Keratinocyte (primary cell): ENCODE data around the gene TSPYL1.

Experiments used
- CTCF ChIP-seq, 3 experiments: IDR thresholded peaks in 1 of 3; conservative IDR thresholded peaks in 1 of 3; optimal IDR thresholded peaks in 1 of 3; 2 replicates in 2 of 3; 3 replicates in 1 of 3; pipeline versions ENCODE3 to v1.5.1; 2011; ENCODE audit warnings: low read length in 3 of 3, mild to moderate bottlenecking in 3 of 3, moderate library complexity in 2 of 3, control low read depth in 1 of 3, inconsistent platforms in 1 of 3; ENCODE audit not compliant: insufficient read depth in 2 of 3; ENCODE audit errors: extremely low read depth in 1 of 3
- EZH2 ChIP-seq: IDR thresholded peaks from one replicate; pipeline ENCODE4 v1.6.1; 2012; ENCODE audit warnings: inconsistent platforms, mild to moderate bottlenecking, low read length, moderate library complexity

- TF ChIP-seq CTCF (optimal IDR thresholded peaks at IDR 0.05 in 1 of 3, IDR thresholded peaks at IDR 0.05 in 1 of 3, conservative IDR thresholded peaks at IDR 0.05 in 1 of 3; ENCODE audit: extremely low read depth in 1 of 3, insufficient read depth in 2 of 3, low read length in 3 of 3), result no peak
- no peak for TF ChIP-seq EZH2
Measured at GRCh38 chr6:116266803-116267202, 12.9 kb downstream of the TSPYL1 start.
